Astrocyte of the spinal cord (primary cell): ENCODE data around the gene C1orf159.

Experiments
- DNase-seq: peaks from one replicate; pipeline ENCODE4 v3.0.0; 2011; ENCODE audit warnings: low read depth, low spot score
- H3K4me3 ChIP-seq: 2 replicates; pipeline ENCODE4 v1.5.1; 2011; ENCODE audit warnings: low read depth, mild to moderate bottlenecking, low read length, moderate library complexity
- in situ Hi-C: cut with HindIII; loops from 2 replicates; pipeline ENCODE4 v1.10.0; 2017; ENCODE audit warnings: low sequenced_read_pairs
- TF ChIP-seq, protein P1 (sequence below): IDR thresholded peaks from 2 replicates; pipeline ENCODE4 v1.5.1; 2012; ENCODE audit warnings: low read depth, mild to moderate bottlenecking, low read length, inconsistent platforms

The C1orf159 gene

DNA sequence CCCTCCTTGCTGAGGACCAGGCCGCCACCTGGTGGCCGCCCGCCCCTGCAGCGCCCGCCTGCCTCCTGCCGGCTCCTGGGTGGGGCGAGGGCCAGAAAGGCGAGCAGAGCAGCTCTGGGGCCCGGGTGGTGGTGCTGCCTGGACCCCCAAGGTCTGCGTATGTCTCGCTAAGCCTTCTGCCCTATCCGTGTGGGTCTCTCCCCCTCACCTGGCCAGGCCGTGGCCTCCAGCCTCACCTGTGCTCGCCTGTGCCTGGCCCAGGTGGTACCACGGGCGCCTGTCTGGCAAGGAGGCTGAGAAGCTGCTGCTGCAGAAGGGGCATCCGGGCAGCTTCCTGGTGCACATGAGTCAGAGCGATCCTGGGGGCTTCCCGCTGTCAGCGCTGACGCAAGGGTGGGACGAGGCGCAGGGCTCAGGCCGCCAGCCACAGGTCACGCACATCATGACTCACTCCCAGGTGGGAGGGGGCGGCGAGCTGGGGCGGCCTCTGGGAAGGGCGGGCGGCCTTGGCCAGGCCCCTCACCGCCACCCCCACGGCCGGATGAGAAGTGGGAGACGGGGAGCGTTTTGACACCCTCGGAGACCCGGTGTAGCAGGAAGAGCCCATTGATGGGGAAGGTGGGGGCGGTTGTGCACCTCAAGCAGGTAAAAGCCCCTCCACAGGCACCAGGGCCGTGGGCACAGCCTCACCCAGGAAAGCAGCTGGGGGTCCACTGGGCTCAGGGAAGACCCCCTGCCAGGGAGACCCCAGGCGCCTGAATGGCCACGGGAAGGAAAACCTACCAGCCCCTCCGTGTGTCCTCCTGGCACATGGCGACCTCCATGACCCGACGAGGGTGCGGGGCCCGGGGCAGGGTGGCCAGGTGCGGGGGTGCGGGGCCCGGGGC is 51.7 kb downstream of the C1orf159 start:
- in situ Hi-C loops = no loop called here
- DNase-seq = peak; percentile 86
- no peak overlapping the region for H3K4me3 ChIP-seq
- TF ChIP-seq, protein P1, sequence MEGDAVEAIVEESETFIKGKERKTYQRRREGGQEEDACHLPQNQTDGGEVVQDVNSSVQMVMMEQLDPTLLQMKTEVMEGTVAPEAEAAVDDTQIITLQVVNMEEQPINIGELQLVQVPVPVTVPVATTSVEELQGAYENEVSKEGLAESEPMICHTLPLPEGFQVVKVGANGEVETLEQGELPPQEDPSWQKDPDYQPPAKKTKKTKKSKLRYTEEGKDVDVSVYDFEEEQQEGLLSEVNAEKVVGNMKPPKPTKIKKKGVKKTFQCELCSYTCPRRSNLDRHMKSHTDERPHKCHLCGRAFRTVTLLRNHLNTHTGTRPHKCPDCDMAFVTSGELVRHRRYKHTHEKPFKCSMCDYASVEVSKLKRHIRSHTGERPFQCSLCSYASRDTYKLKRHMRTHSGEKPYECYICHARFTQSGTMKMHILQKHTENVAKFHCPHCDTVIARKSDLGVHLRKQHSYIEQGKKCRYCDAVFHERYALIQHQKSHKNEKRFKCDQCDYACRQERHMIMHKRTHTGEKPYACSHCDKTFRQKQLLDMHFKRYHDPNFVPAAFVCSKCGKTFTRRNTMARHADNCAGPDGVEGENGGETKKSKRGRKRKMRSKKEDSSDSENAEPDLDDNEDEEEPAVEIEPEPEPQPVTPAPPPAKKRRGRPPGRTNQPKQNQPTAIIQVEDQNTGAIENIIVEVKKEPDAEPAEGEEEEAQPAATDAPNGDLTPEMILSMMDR = peak; percentile 73

DNA sequence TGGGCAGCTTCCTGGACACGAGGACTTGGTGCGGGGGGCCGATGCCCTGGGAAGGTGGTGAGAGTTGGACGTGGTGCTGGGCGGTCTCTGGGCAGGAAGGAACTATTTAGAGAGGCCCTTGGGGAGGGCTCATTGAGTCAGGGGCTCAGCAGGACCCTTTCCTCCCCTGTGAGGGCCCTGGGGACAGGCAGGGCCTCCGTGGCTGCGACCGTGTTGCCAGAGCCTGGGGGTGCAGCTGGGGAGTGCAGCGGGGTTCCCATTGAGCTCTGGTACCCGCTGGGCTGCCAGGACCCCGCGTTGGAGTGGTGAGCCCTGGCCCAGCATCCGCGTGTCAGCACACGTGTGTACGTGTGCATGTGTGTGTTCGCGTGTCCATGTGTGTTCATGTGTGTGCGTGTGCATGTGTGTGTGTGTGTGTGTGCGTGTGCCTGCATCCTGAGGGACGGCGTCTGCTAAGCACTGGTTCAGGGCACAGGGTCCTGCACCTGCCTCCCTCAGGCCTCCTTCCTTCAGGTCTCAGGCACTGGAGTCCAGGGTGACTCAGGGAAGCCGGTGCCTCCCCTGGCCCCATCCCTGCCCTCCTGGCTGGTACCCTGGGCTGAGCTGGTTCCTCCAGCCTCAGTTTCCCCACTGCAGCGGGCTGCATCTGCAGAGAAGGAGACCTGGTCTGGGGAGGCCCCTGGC is 52.5 kb downstream of the C1orf159 start:
- no peak overlapping the region for H3K4me3 ChIP-seq
- in situ Hi-C loops = no loop called here
- DNase-seq = no peak
- TF ChIP-seq, protein P1 = no peak

DNA sequence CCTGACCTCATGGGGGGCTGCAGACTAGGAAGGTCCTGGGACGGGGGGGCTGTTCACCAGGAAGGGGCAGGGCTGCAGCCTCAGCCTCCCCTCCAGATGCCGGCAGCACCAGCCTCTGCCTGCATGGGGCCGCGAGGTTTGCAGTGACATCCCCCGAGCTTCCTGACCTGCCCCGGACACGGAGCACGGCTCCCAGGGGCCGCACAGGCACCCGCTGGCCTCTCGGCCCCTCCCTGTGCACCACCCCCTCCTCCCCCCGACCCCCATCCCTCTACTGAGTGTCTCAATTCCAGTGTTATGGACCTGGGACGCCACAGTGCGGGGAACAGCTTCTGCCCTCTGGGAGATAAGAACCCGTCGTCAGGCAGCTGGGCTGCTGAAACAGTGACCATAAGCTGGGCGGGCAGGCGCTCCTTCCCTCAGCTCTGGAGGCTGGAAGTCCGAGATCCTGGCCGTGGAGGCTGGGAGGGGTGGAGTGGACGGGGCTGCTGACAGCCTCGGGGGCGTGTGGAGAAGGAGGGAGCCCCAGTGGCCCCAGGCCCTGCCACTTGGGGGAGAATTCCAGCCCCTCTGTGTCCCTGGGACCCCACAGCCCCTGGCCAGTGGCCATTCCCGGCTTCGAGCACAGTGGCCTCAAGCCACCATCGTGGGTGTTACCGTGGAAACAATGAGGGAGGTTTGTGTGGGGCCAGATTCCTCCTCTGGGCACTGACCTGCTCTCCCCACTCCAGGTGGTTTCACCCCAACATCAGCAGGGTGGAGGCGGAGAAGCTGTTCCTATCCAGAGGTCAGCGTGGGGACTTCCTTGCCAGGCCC is 53.3 kb downstream of the C1orf159 start:
- TF ChIP-seq, protein P1 = no peak
- no peak overlapping the region for H3K4me3 ChIP-seq
- in situ Hi-C loops = no loop called here
- DNase-seq = no peak

DNA sequence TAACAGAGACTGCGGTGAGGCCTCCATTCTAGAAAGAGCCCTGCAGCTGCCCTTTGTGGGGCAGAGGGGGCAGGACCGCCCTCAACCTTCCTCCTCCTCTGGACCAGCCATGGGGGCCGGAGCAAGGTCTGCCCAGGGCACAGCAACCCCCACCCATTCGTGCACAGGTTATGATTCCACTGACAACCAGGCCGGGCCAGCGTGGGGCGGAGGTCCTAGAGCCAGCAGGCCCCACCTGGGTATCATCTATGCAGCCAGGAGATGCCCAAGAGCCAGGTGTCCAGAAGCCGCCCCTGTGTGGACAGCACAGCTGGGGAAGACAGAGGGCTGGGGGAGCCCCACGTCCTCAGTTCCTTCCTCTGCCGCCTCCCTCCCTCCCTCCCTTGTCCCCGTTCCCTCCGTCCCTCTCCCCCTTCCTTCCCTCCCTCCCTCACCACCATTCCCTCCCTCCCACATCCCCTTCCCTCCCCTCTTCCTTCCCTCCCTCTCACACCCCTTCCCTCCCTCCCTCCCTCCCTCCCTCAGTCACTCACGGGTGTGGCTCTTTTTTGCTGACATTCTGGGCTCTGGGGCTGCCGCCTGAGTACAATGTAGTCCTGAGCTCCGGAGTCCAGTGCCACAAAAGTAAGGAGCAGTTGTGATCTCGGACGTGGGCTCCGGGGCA is 54.1 kb downstream of the C1orf159 start:
- DNase-seq = no peak
- in situ Hi-C loops = no loop called here
- TF ChIP-seq, protein P1 = no peak
- H3K4me3 ChIP-seq = no peak overlapping the region

DNA sequence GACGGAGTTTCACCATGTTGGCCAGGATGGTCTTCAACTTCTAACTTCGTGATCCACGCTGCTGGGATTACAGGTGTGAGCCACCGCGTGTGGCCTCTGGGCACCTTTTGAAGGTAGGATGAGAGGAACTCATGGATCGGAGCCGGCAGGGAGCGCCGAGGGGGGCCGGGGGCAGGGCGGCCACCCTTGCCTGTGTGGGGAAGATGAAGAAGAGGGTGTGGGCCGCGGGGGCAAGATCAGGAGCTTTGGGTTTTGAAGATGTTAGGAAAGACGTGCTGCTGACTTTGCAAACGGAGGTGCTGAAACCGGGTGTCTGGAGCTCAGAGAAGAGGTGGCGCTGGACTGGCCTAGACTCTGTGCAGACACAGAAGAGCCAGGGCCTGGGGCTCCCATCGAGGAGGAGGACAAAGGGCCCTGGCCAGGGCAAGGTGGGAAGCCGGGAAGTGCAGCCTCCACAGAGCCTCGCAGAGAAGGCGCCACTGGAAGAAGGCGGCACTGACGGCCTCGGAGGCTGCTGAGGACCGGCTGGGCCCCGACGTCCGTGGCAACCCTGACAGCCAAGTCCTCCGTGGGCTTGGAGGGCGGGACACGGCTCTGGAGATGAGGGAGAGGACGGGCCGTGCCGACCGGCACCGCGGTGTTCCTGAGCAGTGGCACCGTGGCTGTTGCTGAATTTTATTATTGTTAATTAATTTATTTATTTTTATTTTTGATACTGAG is 55.4 kb downstream of the C1orf159 start:
- in situ Hi-C loops = no loop called here
- H3K4me3 ChIP-seq = no peak overlapping the region
- TF ChIP-seq, protein P1 = no peak
- no peak for DNase-seq
